Measurements from ENCODE around the gene CCNB1IP1.

GRCh38 chr14:20328705-20329104 lies 4.4 kb downstream of the CCNB1IP1 start:
- TF ChIP-seq CTCF (IDR thresholded peaks at IDR 0.05) = no peak
- no peak for TF ChIP-seq POLR2A (IDR thresholded peaks at IDR 0.05)
- TF ChIP-seq POLR2AphosphoS5 (IDR thresholded peaks at IDR 0.05) = no peak

All from prostate gland (tissue), 2 donors.